ENCODE results near the gene PLCD4.

PLCD4 gene

DNA sequence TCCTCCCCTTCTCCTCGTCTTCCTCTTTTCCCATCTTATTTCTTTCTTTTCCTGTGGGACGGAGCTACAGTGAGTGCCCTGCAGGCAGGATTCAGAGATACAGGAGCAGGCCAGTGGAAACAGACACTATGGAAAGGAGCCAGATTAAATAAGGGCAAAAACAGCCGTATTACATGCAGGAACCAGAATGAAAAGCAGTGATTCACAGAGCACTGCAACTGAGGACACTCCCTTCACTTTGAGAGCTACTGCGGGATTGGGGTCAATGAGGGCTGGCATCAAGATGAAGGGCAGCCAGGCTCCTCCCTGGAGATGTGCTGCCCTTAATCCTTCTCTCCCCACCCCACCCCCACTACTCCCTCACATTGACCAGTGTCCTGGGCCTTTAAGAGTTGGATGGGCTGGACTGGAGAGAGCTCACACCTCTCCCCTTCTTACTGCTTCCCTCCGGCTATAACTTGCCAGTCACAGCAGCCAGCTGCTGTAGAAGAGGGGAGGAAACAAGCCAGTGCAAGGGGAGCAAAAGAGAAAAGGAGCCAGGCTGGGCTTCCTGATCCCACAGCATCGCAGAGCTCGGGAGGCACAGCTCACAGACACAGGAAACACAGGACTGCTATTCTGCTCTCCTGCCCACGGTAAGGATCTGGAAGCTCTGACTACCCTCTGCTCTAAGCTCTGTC, at the start of gene PLCD4:
Gene PLCD4, plus strand, starts transcription at position 464 of the 680 bp plus-strand sequence. CDS start 7,841 bp downstream, outside the sequence.
- H3K4me3 ChIP-seq (ENCODE audit: low read length) = no peak within 1 kb of the TSS

DNA sequence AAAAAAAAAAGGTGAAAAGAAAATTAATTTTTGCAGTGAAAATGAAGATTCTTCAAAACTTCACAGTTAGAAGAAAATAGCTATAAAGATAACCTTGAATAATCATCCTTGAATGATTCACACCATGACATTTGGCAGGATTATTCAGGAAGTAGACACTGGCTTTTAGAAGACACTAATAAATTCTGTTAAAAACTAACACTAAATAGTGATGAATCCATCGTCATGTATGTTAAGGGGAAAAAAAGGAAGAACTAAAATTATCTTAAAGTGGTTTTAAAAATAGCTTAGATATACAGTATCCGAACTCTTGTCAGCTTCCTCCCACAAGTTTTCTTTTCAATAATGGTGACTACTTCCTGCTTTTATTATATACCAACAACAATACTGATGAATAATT, 49.8 kb upstream of the PLCD4 start:
- no peaks in the 10 kb centered on the region for H3K4me1 ChIP-seq (ENCODE audit: control insufficient read depth, insufficient read depth, low read length)
- no peak overlapping the region for H3K4me3 ChIP-seq (ENCODE audit: low read length)
- H3K36me3 ChIP-seq (ENCODE audit: control insufficient read depth, insufficient read depth, low read length) = peaks cover 4% of the 10 kb centered on the region
- H3K27me3 ChIP-seq (ENCODE audit: control insufficient read depth, insufficient read depth, low read length) = no peaks in the 10 kb centered on the region
- no peak overlapping the region for H3K9ac ChIP-seq (ENCODE audit: low read length)
- H3K9me3 ChIP-seq (ENCODE audit: control insufficient read depth, low read length) = no peaks in the 10 kb centered on the region

More for the DNA sequence above, at the start of gene PLCD4:
- Histone ChIP-seq H3K36me3 (ENCODE audit: control insufficient read depth, insufficient read depth, low read length) (no peaks in the 10 kb centered on the region), H3K9ac (ENCODE audit: low read length) (peak within 1 kb of the TSS; percentile 25), H3K27me3 (ENCODE audit: control insufficient read depth, insufficient read depth, low read length) (no peaks in the 10 kb centered on the region), H3K4me1 (ENCODE audit: control insufficient read depth, insufficient read depth, low read length) (peaks cover 6% of the 10 kb centered on the region), H3K9me3 (ENCODE audit: control insufficient read depth, low read length) (no peaks in the 10 kb centered on the region)

DNA sequence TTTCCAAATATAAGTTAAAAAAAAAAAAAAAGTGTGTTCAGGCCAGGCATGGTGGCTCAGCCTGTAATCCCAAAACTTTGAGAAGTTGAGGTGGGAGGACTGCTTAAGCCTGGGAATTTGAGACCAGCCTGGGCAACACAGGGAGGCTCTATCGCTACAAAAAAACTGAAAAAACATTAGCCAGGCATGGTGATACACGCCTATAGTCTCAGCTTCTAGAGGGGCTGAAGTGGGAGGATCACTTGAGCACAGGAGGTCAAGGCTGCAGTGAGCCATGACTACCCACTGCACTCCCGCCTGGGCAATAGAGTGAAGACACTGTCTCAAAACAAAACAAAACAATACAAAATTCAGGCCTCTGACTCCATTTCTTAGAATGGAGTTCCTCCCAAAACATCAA, 48.7 kb upstream of the PLCD4 start:
- H3K36me3 ChIP-seq (ENCODE audit: control insufficient read depth, insufficient read depth, low read length) = peaks cover 4% of the 10 kb centered on the region
- H3K9ac ChIP-seq (ENCODE audit: low read length) = no peak overlapping the region
- no peaks in the 10 kb centered on the region for H3K27me3 ChIP-seq (ENCODE audit: control insufficient read depth, insufficient read depth, low read length)
- no peaks in the 10 kb centered on the region for H3K9me3 ChIP-seq (ENCODE audit: control insufficient read depth, low read length)
- H3K4me1 ChIP-seq (ENCODE audit: control insufficient read depth, insufficient read depth, low read length) = no peaks in the 10 kb centered on the region
- H3K4me3 ChIP-seq (ENCODE audit: low read length) = no peak overlapping the region

DNA sequence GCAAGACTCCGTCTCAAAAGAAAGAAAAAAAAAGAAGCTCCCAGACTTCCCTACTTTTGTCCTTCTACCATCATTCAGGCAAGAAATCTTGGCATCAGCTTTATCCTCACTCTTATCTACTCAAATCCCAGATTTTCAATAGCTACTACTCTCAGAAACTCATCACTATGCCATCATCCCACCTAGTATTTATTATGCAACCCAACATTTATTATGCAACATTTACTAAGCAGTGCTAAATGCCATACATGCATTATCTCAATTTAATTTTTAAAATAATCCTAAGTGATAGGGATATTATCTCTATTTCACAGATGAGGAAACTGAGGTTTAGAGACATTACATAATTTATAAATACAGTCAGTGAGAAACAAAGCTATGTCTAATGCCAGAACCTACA, 43.6 kb upstream of the PLCD4 start:
- Histone ChIP-seq H3K9ac (ENCODE audit: low read length) (no peak overlapping the region), H3K9me3 (ENCODE audit: control insufficient read depth, low read length) (no peaks in the 10 kb centered on the region), H3K4me1 (ENCODE audit: control insufficient read depth, insufficient read depth, low read length) (peaks cover 4% of the 10 kb centered on the region)

DNA sequence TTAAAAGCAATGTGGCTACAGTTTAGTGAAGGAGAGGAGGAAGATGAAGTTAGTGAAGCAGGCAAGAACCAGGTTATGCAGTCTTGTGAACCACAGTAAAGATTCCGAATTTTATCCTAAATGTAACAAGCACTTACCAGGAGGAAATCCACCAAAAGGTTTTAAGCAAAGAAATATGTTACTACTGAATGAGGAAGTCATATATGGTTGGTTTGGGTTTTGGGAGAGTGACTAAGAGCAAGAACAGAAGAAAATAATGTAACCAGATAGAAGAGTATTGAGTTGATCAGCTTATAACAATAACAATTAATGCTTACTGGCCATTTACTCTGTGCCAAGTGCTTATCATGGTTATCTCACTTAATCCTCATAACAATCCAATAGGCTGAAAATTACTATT, 41.4 kb upstream of the PLCD4 start:
- Histone ChIP-seq H3K36me3 (ENCODE audit: control insufficient read depth, insufficient read depth, low read length) (no peaks in the 10 kb centered on the region), H3K9ac (ENCODE audit: low read length) (no peak overlapping the region), H3K9me3 (ENCODE audit: control insufficient read depth, low read length) (no peaks in the 10 kb centered on the region), H3K27me3 (ENCODE audit: control insufficient read depth, insufficient read depth, low read length) (no peaks in the 10 kb centered on the region), H3K4me3 (ENCODE audit: low read length) (no peak overlapping the region), H3K4me1 (ENCODE audit: control insufficient read depth, insufficient read depth, low read length) (peaks cover 11% of the 10 kb centered on the region)

More for the DNA sequence above, 43.6 kb upstream of the PLCD4 start:
- no peaks in the 10 kb centered on the region for H3K36me3 ChIP-seq (ENCODE audit: control insufficient read depth, insufficient read depth, low read length)
- H3K27me3 ChIP-seq (ENCODE audit: control insufficient read depth, insufficient read depth, low read length) = no peaks in the 10 kb centered on the region
- no peak overlapping the region for H3K4me3 ChIP-seq (ENCODE audit: low read length)

DNA sequence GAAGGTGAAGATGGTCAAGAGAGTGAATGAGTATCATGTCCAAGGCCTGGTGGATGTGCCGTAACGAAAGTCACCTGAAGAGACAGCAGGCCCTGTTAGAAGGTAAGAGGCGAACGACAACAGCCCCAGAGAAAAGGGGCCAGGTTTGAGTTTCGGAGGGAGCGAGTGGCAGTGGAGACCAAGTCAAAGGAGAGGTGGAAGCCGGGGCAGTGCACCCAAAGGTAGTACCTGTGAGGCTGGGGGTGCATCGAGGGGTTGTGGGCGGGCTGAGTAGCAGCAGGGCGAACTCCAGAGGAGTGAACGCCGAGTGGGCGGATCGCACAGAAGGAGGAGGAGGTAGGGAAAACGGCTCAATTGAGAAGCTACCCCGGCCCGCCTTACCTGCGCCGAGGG, 39.9 kb upstream of the PLCD4 start:
- no peaks in the 10 kb centered on the region for H3K27me3 ChIP-seq (ENCODE audit: control insufficient read depth, insufficient read depth, low read length)
- H3K36me3 ChIP-seq (ENCODE audit: control insufficient read depth, insufficient read depth, low read length) = no peaks in the 10 kb centered on the region
- peak overlapping the region; percentile 79 for H3K4me3 ChIP-seq (ENCODE audit: low read length)
- peak overlapping the region; percentile 76 for H3K9ac ChIP-seq (ENCODE audit: low read length)
- peaks cover 11% of the 10 kb centered on the region for H3K4me1 ChIP-seq (ENCODE audit: control insufficient read depth, insufficient read depth, low read length)
- H3K9me3 ChIP-seq (ENCODE audit: control insufficient read depth, low read length) = no peaks in the 10 kb centered on the region

DNA sequence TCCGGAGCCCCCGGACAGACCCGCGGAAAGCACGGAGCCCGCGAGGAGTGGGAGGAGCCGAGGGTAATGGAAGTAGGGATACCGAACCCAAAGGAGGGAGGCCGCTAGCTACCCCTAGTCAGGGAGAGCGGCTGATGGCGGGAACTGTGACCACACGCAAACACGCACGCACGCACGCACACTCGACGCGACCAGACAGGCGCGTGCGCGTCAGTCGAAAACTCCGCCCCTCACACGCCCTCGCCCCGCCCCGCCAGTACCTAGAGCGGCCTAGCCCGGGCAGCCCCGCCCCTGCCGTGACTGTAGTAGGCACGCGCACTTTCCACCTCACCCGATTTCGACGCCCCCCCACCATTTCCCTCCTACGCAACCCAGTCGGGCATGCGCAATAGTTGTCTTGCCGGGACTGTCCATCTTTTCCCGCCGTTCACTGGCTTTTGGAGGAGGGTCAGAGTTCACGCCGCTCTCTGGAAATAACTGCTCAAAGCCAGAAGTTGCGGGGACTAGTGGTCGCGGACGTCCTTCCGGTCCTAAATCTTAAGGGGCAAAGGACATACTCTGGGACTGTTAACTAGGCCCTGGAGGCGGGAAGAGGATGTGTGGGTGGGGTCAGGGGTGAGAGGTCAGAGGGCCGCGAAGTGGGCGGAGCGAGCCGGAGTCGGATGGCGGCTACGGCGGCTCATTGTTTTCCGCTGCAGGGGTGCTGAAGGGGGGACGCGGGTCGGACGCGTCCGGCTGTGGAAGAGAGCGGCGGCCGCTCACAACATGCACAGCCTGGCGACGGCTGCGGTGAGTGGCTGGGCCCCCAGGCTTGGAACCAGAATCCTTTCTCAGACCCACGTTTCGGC, 39.3 kb upstream of the PLCD4 start, which contains the start of the genes CNOT9 and USP37:
Gene CNOT9, plus strand, starts transcription at position 650 of the 848 bp plus-strand sequence. Its CDS starts 116 bp downstream, at position 766.
Gene USP37, minus strand, starts transcription at position 162 of the 848 bp plus-strand sequence. CDS start 9,698 bp downstream, outside the sequence.
- peak within 1 kb of the TSS; percentile 79 for H3K4me3 ChIP-seq (ENCODE audit: low read length)
- H3K9me3 ChIP-seq (ENCODE audit: control insufficient read depth, low read length) = no peaks in the 10 kb centered on the region
- no peaks in the 10 kb centered on the region for H3K27me3 ChIP-seq (ENCODE audit: control insufficient read depth, insufficient read depth, low read length)
- H3K36me3 ChIP-seq (ENCODE audit: control insufficient read depth, insufficient read depth, low read length) = no peaks in the 10 kb centered on the region
- H3K9ac ChIP-seq (ENCODE audit: low read length) = peak within 1 kb of the TSS; percentile 89
- peaks cover 11% of the 10 kb centered on the region for H3K4me1 ChIP-seq (ENCODE audit: control insufficient read depth, insufficient read depth, low read length)

DNA sequence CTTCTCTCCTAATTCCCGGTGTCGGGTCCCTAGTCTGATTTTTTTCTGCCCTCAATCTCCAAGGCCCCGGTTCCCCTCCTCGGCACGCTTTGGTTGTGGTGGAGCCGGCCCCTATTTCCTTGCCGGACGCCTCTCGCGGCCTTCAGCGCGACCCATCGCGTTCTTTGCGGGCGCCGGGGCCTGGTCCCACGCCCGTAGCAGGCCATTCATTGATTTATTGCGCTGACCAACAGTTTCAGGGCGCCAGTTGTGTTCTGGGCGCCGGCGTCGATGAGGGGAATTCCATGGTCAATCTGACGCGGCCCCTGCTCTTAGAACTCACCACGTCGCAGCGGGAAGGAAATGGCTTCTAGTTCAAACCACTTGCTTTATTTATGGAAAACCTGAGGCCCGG, 38.7 kb upstream of the PLCD4 start:
- Histone ChIP-seq H3K36me3 (ENCODE audit: control insufficient read depth, insufficient read depth, low read length) (no peaks in the 10 kb centered on the region), H3K9me3 (ENCODE audit: control insufficient read depth, low read length) (no peaks in the 10 kb centered on the region), H3K9ac (ENCODE audit: low read length) (peak overlapping the region; percentile 89), H3K27me3 (ENCODE audit: control insufficient read depth, insufficient read depth, low read length) (no peaks in the 10 kb centered on the region), H3K4me3 (ENCODE audit: low read length) (peak overlapping the region; percentile 75), H3K4me1 (ENCODE audit: control insufficient read depth, insufficient read depth, low read length) (peaks cover 11% of the 10 kb centered on the region)

DNA sequence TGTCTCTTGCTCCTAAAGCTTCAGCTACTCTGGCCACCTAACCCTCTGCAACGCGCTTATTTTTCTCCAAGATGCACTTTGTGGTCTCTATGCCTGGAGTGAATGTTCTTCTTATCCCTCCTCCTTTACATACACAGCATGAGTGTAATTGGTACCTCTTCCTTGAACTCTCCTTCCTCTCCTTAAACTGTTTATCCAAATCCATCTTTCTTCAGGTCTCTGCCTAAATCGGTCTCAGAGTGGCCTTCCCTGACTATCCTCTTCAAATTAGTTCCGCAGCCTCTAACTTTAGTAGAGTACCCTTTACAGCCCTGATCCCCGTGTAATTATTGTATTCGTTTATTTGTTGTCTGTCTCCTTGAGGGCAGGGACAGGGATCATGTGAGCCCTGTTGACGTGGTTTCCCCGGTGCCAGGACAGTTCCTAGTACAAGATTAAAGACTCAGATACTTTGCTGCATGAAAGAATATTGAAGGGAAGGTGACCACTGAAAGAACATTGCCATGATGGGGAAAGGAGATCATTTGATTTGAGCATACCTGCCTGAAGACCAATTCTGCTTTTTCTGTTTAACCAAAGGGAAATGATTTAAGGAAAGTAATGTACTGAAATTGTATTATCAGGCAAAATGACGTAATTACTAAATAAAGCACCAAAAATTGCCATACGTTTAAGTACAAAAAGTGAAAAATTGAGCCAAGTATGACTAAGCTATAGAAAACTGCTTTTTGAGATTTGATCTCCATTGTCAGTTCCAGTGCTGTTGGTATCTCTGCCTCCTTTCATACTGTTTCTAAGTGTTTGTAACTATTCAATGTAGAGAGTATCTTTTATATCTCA, 37.8 kb upstream of the PLCD4 start:
- Histone ChIP-seq H3K27me3 (ENCODE audit: control insufficient read depth, insufficient read depth, low read length) (no peaks in the 10 kb centered on the region), H3K9me3 (ENCODE audit: control insufficient read depth, low read length) (no peaks in the 10 kb centered on the region)

DNA sequence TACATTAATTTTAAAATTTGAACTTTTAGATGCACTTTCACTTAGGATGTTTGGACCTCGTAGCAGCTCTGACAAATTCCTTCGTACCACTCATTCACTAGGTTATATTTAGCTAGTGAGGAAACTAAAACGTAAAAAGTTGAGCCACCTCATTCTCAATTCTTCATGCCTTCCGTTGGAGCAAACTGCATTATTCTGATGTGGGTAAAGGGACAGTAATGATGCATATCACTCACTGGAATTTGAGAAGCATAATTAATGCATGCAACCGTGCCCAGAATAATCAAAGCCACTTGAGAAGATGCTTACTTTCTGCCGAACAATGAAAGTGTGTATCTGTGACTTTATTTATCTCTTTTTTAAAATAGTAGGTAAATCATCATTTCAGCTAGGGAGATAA, 36.8 kb upstream of the PLCD4 start:
- Histone ChIP-seq H3K4me1 (ENCODE audit: control insufficient read depth, insufficient read depth, low read length) (peaks cover 11% of the 10 kb centered on the region), H3K4me3 (ENCODE audit: low read length) (no peak overlapping the region), H3K9ac (ENCODE audit: low read length) (no peak overlapping the region), H3K9me3 (ENCODE audit: control insufficient read depth, low read length) (no peaks in the 10 kb centered on the region), H3K27me3 (ENCODE audit: control insufficient read depth, insufficient read depth, low read length) (no peaks in the 10 kb centered on the region), H3K36me3 (ENCODE audit: control insufficient read depth, insufficient read depth, low read length) (no peaks in the 10 kb centered on the region)

More for the DNA sequence above, 37.8 kb upstream of the PLCD4 start:
- Histone ChIP-seq H3K4me3 (ENCODE audit: low read length) (peak overlapping the region; percentile 75), H3K9ac (ENCODE audit: low read length) (peak overlapping the region; percentile 89), H3K4me1 (ENCODE audit: control insufficient read depth, insufficient read depth, low read length) (peaks cover 11% of the 10 kb centered on the region), H3K36me3 (ENCODE audit: control insufficient read depth, insufficient read depth, low read length) (no peaks in the 10 kb centered on the region)

DNA sequence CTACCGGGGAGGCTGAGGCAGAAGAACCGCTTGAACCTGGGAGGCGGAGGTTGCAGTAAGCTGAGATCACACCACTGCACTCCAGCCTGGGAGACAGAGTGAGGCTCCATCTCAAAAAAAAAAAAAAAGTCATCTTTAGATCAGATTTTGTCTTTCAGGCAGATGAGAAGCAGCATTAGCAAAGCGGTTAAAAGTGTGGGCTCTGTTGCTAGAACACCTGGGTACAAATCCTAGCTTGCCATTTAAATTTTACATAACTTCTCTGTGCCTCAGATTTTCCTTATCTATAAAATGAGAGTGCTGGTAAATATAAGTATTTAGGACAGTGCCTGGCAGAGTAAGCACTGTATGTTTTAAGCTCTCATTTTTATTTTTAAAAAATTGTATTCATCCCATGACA, 30.8 kb upstream of the PLCD4 start:
- no peaks in the 10 kb centered on the region for H3K9me3 ChIP-seq (ENCODE audit: control insufficient read depth, low read length)
- peaks cover 2% of the 10 kb centered on the region for H3K4me1 ChIP-seq (ENCODE audit: control insufficient read depth, insufficient read depth, low read length)
- H3K9ac ChIP-seq (ENCODE audit: low read length) = no peak overlapping the region
- no peak overlapping the region for H3K4me3 ChIP-seq (ENCODE audit: low read length)
- no peaks in the 10 kb centered on the region for H3K36me3 ChIP-seq (ENCODE audit: control insufficient read depth, insufficient read depth, low read length)
- H3K27me3 ChIP-seq (ENCODE audit: control insufficient read depth, insufficient read depth, low read length) = no peaks in the 10 kb centered on the region
